Activated gamma-delta T cell treated with anti-CD3 and anti-CD28 coated beads, Interleukin-2, amount 50 U/mL, for 16 hours (primary cell): ENCODE data around the gene BCL6B.
"Not testable (repeated sequence)": the region's sequence is repeated elsewhere in the genome, so short reads cannot be mapped to it uniquely, and the experiment has no call there.

Experiments
- DNase-seq: peaks from one replicate; pipeline ENCODE4 v3.0.0-alpha.2; 2020; ENCODE audit warnings: low read depth

The BCL6B gene, protein sequence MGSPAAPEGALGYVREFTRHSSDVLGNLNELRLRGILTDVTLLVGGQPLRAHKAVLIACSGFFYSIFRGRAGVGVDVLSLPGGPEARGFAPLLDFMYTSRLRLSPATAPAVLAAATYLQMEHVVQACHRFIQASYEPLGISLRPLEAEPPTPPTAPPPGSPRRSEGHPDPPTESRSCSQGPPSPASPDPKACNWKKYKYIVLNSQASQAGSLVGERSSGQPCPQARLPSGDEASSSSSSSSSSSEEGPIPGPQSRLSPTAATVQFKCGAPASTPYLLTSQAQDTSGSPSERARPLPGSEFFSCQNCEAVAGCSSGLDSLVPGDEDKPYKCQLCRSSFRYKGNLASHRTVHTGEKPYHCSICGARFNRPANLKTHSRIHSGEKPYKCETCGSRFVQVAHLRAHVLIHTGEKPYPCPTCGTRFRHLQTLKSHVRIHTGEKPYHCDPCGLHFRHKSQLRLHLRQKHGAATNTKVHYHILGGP

DNA sequence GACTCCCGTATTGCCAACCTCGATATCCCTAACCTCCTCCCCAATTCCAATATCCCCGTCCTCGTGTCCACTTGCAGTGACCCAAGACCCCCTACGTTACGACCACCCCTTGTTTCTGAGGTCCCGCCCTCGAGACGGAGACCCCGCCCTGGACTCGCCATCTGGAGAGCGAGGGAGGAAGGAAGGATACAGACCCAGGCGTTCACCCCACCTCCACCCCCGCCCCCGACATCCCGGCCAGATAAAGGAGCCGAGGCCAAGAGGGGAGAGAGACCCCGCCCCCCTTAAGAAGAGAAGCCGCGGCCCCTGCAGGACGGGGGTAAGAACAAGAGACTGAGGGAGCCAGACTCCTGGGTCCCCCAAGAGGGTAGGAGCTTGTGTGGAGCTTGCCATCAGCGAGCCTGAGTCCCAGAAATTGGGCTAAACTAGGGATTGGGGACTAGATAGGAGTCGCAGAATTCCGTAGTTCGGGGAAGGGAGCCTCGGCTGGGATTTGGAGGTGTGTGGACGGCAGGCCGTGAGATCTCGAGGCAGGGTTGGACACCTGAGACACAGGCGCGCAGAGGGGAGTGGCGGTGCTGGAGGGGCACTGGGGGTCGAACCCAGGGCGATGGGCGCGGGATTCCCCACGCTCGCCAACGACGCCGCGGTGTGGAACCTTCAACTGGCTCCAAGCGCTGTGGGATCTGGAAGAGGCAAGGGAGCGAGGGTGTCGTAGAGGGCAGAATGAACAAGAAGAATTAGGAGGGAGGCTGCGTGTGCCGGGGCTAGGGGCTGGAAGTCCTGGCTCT lies at the start of gene BCL6B:
BCL6B (plus strand) TSS at position 270 of the 791 bp plus-strand sequence. CDS start 622 bp downstream, outside the sequence.
- no peak for DNase-seq

DNA sequence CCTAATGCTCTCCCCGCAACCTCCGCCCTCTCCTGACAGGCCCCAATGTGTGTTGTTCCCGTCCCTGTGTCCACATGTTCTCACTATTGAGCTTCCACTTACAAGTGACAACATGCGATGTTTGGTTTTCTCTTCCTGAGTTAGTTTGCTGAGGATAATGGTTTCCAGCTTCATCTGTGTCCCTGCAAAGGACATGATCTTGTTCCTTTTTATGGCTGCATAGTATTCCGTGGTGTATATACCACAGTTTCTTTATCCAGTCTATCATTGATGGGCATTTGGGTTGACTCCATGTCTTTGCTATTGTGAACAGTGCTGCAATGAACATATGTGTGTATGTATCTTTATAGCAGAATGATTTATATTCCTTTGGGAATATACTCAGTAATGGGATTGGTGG lies 43.4 kb upstream of the BCL6B start:
- not testable (repeated sequence) for DNase-seq

DNA sequence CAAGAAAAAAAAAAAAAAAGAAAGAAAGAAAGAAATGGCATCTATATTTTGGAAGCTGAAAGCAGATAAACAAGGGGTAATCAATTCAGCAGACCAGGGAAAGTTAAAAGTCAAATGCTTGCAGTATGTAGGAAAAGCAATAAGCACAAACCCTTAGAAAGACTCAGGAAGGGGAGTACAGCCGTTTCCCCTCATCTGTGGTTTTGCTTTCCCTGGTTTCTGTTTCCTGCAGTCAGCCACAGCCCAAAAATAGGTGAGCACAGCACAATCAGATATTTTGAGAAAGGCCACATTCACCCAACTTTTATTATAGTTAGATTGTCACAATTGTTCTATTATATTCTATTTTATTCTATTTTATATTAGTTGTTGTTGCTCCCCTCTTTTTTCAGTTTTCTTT lies 41.4 kb upstream of the BCL6B start:
- no peak for DNase-seq

DNA sequence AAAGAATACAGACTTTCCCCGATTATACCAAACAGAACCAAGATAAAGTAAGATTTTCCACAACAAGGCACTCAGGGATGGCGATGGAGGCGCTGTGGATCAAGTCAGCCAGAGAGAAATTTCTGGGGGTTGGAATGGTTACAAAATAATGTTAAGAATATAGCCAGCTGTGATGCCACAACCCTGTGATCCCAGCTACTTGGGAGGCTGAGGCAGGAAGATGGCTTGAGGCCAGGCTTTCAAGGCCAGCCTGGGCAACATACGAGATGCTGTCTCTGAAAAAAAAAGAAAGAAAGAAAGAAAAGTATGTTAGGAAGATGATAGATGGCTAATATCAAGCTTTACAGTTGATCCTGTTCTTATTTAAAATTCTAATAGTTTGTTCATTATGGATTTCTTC lies 37.6 kb upstream of the BCL6B start:
- no peak for DNase-seq

DNA sequence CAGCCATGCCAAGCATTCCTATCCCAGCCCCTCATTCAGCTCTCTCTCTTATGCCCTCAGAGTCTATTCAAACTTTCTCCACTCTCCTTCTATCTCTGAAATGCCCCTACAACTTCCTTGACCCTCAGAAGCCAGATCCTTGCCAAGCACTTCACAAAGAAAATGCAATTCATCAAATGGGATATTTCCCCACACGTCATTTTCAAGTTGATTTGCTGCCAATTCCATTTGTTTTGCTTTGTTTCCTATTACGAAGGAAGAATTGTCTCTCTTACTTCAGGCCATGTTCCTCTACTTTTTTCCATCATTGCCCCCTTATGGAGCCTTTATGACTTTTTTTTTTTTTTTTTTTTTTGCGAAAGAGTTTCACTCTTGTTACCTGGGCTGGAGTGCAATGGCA lies 36.2 kb upstream of the BCL6B start:
- DNase-seq: no peak

DNA sequence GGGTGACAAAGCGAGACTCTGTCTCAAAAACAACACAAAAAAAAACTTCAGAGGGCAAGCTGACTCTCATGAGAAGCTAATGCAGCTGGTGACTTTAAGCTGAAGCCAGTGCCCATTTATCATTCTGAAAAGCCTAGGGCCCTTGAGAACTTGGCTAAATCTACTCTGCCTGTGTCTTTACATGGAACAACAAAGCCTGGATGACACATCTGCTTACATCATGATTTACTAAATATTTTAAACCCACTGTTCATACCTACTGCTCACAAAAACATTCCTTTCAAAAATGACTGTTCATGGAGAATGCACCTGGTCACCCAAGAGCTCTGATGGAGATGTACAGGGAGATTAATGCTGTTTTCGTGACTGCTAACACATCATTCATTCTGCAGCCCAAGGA lies 33.1 kb upstream of the BCL6B start:
- DNase-seq: no peak

DNA sequence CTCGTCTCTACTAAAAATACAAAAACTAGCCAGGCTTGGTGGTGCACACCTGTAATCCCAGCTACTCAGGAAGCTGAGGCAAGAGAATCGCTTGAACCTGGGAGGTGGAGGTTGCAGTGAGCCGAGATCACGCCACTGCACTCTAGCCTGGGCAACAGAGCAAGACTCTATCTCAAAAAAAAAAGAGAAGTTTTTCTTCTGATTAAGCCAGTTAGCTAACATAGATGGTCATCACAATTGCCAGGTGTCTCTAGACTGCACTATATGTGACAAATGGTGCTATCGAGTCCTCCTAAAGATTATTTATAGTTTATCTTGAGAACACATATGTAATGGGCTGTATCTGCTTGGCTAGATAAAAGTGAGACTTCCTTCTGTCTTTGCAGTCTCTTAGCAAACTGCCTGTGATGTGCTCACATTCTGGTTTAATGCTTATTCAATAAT lies 29.2 kb upstream of the BCL6B start:
- DNase-seq: not testable (repeated sequence)

DNA sequence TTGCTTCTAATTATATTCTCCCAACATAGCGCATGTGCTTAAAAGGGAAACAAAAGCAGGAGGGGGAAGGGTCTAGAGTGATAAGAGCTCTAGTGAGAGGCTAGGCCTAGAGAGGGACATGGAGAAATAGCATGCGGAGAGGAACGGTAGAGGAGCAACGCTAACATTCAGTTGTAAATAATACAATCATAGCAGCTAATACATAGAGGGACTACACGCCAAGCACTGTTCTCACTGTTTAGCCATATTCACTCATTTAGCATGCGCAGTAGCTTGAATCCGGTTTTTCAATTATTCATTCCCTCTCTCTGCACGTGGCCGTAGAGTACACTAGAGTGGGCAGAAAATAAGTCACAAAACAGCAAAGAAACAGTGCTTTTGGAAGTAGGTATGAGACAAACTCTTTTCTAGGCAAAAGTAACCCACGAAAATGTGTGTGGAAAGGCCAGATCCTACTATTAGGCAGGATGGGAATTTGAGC lies 28.7 kb upstream of the BCL6B start:
- DNase-seq: no peak

DNA sequence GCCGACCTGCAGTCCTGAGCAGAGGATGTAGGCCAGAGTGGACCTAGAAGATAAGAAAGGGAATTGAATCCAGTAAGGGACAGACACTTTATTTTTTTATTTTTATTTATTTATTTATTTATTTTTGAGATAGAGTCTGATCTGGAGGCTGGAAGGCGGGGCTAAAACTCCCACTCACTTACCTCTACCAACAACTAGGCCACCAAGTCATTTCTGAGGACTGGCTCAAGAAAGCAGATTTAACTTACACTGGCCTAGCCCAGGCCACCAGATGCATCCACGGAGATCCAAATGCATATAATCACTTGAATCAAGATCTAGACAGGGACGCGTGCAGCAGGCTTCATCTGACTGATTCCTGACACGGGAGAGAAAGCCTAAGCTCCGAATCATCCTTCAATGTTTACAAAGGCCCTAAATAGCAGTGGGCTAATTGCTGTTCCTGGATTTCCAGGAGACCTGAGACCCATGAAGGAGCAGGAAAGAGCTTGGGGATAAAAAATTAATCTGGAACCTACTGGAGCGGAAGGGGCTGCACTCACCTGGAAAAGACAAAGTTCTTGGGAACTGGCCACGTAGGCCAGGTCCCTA lies 28.1 kb upstream of the BCL6B start:
- no peak for DNase-seq

DNA sequence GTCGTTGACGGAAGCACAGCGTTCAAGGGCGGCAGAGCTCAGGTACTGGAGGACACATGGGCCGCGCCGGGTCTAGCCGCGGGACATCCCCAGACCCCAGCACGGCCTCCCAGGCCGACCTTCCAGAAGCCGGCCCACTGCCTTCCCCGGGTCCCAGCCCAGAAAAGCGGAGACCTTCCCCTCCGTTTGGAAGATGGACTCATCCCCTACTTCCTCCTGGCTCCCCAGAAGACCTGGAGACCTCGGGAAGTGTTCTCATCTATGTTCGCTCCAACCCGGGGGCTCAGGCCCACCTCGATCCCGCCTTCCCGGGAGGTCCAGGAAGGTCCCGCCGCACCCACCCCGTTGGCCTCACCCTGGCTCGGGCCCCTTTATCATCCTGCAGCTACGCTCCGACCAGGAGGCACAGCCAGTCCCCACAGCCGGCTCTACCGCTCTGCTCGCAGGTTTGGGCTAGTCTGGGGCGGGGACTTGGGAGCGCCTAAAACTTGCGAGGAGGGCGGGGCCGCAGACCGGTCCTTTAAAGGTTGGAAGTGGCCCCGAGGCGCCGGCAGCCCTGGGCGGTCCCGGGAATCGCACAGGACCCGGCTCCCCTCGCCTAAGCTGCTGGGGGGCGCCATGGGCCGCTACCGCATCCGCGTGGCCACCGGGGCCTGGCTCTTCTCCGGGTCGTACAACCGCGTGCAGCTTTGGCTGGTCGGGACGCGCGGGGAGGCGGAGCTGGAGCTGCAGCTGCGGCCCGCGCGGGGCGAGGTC lies 27.2 kb upstream of the BCL6B start, which contains the start of gene ALOX12:
ALOX12 (plus strand) TSS at position 550 of the 756 bp plus-strand sequence; CDS start at position 619, 69 bp downstream.
- no peak for DNase-seq

DNA sequence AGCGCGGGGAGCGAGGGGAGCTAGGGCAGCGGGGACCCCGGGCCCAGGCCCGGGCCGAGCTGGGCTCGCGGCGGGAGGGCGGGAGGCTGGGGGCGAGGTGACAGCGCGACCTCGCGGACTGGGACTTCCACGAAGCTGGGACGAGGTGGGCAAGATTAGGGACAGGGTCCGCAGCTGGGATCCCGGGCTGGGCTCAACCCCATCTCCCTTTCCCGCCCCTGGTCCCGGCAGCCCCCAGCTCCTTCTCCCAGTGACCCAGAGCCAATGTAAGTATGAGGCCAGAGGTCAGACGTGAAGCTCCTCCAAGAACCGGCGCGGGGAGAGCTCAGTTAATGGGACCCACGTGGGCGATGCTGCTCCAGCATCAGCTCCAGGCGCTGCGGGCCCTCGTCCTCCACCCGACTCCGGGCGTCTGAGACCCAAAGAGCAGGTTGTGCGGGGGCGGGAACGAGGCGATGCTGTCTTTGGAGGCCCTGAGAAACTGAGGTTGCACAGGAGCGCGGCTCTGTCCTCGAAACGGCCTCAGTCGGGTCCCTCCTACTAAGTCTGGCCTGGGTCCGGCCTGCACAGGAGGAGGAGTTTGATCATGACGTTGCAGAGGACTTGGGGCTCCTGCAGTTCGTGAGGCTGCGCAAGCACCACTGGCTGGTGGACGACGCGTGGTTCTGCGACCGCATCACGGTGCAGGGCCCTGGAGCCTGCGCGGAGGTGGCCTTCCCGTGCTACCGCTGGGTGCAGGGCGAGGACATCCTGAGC lies 26.4 kb upstream of the BCL6B start:
- no peak for DNase-seq

DNA sequence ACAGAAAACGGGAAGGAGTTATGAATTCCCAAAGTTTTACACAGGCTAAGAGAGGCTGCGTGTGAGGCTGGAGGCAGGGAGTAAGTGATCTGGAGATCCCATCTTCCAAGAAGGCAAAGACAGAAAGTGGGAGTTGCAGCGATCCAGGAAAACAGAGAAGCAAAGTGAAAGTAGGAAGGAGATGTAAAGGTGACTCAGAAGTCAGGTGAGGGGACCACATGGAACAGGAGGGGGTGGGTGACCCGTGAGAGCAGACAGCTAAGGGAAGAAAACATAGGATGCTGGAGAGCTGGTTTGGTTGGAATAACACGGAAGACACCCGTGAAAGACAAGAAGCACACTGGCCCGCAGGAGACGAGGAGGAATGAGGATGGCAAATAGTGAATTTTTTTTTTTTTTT lies 25.7 kb upstream of the BCL6B start:
- no peak for DNase-seq

DNA sequence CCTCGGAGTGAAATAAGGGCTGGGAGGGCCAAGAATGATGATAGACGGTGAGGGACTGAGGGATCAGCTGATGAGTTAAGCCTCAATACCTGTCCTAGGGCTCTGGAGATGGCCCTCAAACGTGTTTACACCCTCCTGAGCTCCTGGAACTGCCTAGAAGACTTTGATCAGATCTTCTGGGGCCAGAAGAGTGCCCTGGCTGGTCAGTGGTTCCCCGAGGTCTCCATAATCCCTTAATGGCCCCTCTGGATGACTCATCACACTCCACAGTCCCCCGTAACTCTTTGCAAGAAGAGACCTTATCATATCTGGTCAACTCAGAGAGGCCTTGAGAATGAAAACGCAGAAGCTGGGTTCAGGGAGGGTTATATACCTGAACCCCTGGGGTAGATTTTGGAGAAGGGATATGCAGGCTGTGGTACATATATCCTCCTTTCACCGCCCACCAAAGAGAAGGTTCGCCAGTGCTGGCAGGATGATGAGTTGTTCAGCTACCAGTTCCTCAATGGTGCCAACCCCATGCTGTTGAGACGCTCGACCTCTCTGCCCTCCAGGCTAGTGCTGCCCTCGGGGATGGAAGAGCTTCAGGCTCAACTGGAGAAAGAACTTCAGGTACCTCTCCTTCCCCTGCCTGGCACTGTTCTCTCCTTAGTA lies 23.9 kb upstream of the BCL6B start:
- no peak for DNase-seq

DNA sequence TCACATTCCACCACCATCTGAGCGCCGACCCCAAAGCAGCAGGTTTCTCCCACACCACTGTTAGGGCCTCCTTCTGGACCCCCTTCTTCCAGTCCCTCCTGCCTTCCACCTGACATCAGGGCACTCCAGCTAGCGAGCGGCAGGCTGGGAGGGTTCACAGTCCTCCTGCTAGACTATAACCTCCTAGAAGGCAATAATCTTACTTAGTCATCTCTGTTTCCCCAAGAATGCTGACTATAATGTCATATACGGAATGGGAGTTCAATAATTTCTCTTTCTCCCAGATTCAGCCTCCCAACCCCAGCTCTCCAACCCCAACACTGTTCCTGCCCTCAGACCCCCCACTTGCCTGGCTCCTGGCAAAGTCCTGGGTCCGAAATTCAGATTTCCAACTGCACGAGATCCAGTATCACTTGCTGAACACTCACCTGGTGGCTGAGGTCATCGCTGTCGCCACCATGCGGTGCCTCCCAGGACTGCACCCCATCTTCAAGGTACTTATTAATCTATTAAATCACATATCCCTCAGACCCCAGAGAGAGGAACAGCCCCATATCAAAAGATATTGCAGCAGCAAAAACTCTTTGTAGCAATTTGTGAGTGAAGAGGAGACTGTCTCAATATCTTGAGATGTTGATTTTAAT lies 21.4 kb upstream of the BCL6B start:
- no peak for DNase-seq

DNA sequence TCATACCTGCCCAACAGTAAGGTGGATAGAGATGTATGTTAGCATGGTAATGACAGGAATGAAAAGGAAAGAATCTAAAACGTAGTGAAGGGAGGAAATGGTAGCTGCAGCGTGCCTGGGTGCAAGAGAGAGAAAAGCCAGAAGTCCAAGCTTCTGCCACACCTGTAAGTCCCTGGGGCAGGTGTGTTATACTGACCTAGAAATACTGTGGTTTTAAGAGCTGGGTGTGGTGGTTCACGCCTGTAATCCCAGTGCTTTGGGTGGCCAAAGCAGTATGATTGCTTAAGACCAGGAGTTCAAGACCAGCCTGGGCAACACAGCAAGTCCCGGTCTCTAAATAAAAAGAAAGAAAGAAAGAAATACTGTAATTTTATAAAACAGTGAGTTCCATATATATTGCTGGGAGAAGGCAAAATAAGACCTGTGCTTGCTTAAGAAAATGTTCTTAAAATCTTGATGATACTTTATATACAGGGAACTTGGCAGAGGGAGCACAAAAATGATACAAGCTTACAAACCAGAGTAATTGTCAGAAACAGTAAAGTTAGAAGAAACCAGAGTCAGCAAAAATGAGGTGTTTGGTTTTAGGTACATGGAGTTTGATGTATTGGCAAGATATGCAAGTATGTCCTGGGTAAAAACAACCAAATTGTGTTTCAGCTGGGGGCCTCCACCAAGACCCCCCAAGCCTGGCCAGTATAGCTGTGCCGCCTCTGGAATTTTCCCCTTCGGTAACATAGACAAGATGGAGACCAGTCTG lies 20.4 kb upstream of the BCL6B start:
- no peak for DNase-seq

DNA sequence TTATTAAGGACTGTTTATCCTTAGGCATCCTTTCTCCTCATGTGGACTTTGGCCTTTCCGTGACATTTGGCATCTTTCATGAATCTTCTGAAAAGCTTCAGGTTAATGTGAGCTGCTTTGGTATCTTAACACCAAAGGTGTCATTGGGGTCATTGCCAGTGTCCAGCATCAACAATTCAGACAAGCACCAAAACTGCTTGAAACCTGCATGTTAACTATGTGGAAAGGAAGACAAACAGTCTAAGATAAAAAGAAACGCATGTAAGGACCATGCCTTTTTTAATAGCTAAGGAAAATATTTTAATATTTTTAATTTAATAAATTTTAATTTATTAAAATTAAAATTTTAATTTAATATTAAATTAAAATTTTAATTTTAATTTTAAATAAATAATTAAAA lies 19.1 kb upstream of the BCL6B start:
- no peak for DNase-seq

DNA sequence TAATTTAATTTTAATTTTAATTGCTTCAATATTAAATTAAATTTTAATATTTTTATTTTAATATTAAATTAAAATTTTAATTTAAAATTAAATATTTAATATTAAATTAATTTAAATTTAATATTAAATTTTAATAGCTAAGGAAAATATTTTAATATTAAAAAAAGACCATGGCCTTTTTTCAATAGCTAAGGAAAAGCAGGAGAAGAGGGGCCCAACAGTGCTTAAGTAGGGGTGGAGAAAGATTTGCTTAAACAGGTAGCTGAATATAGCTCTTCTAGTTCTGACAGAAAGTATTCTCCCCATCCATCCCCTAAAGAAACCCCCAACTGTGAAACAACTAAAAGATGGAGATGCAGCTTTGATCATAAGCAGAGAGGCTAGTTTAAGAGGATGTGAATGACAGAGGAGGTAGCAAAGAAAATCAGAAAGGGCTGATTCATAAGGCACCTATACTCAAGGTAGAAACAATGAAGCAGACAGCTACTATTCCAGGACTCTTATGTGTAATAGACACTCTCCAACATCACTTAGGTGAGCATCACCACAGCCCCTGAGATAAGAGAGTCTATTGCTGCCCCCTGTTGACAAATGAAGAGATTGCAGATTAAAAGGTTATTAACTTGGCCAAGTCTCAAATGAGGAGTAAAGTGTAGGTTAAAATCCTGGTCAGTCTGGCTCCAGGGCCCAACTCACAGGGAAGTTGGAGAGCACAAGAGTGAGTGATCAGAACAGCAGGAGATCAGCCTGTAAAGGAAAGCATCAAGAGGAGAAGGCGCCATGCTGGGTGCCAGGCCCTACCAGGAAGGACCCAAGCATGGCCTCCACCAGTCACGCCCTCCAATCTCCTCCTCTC lies 18.2 kb upstream of the BCL6B start:
- no peak for DNase-seq

DNA sequence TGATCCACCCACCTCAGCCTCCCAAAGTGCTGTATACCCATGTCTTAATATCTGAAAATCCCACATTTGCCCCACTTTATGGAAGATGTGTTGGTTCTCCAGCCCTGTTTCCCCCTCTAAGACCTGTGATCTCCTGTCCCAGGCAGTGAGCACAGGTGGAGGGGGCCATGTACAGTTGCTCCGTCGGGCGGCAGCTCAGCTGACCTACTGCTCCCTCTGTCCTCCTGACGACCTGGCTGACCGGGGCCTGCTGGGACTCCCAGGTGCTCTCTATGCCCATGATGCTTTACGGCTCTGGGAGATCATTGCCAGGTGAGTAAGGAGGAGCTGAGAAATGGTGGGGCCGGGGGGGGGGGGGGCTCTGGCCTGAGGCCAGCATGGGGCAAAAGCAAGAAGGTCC lies 17.1 kb upstream of the BCL6B start:
- no peak for DNase-seq
